Activated naive CD4-positive, alpha-beta T cell (primary cell): ENCODE data around the gene MAST4.
"Not testable (repeated sequence)": the region's sequence is repeated elsewhere in the genome, so short reads cannot be mapped to it uniquely, and the experiment has no call there.

ENCODE experiments used
- DNase-seq, 4 experiments: peaks; one replicate each; lab custom pipeline; 2025; lab: John Stamatoyannopoulos, UW

MAST4 gene

DNA sequence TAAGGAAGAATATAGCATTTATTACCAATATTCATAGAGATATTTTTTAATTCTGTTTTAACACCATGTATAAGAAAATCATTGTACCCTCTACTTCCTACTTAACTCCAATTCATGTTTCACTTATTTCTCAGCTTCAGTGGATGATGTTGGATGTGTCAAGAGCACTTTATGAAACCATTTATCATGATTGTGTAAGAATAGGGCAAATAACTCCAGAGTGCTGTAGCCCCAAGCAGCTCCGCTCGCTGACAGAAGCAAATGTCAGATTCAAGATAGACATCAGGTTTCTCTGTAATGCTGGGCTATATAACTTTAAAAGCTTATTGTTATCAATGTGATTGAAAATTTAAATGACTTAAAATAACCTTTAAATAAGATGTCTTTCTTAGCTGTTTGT, 50.4 kb downstream of the MAST4 start:
- no peak for DNase-seq

GRCh38 chr5:66647146-66647856, 51.1 kb downstream of the MAST4 start:
- DNase-seq = no peak

- no peak for DNase-seq
These were observed 56.6 kb downstream of the MAST4 start for GRCh38 chr5:66652818-66653217.

DNA sequence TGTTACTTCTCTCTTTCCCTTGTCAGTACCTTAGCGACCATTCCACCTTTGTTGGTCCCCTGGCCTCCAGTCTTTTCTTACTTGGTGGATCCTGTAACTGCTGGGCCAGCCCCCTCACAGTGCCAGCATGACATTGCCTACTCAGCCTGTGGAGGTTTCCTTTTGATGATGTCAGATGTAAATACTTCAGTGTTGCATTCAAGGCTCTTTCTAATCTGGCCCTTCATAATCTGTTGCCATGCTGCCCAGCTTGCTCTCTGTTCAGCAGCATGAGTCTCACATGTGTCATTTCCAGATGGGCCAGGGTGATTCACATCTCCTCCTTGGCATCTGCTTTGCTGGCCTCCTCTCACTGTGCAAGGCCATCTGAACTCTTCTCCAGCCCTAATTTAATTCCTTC, 57.1 kb downstream of the MAST4 start:
- DNase-seq = no peak

DNA sequence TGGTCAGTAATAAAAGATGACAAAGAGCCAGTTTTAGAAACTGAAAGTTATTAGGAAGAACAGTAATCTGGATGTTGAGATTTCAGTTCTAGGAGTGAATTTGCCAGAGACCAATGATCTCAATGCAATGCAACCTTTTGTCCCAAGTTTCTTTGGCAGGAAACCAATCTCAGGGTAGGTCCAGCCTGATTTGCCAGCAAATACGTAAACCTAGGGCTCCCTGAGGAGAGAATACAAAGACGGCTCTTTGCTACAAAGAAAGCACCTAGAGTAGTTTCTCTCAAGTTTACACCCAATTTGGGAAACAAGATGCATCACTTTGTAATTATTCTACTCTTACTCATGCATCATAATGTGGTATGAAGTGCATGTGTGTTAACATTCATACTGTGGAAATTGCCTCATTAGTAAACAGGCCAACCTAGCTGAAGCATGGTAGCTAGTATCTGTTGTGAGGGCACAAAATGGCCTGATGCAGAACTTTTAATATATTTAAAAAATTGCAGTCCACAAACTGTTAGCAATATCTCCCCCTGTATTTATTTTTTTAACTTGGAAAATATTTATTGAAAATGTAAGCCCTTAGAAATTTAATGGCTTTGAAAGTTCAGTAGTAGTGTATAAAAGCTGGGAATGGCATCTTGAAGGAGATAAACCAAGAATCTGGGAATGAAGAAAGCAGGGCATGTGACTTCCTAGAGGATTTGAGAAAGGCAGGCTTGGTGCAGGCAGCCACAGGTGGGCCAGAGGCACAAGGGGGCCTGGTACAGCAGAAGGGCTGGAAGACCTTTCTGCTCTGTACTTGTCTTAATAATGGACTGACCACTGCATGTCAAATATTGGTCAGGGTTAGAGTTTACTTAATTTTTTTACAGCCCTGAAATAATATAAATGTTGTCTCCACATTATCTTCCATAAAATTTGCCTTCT, 59.5 kb downstream of the MAST4 start:
- DNase-seq = no peak

DNA sequence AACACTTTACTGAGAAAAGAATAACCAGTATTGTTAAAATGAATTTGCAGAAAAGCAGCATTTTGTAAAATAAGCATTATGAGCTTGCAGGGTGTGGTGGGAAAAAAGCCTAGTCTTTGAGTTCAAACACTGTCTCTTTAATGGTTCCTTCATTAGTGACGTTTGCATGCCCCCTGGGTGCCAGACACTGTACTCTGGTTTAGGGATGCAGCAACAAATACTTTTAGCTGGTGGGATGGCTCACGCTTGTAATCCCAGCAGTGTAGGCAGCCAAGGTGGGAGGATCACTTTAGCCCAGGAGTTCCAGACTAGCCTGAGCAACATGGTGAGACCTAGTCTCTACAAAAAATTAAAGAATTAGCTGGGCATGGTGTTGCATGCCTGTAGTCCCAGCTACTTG, 62.3 kb downstream of the MAST4 start:
- DNase-seq = no peak

DNA sequence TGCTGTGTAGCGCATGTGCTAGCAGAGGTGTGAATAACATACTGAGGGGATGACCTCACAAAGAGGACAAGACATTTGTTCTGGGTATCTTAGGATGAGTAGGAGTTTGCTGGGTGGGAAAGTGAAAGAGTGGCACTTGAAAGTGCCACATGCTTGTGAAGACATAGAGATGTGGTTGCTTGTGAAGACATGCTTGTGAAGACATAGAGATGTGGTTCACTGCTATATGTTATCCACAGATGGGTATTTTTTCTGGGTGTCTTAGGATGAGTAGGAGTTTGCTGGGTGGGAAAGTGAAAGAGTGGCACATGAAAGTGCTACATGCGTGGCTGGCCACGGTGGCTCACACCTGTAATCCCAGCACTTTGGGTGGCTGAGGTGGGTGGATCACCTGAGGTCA, 63.6 kb downstream of the MAST4 start:
- DNase-seq = no peak

- DNase-seq = no peak
These were observed 64.2 kb downstream of the MAST4 start for GRCh38 chr5:66660396-66660795.

DNA sequence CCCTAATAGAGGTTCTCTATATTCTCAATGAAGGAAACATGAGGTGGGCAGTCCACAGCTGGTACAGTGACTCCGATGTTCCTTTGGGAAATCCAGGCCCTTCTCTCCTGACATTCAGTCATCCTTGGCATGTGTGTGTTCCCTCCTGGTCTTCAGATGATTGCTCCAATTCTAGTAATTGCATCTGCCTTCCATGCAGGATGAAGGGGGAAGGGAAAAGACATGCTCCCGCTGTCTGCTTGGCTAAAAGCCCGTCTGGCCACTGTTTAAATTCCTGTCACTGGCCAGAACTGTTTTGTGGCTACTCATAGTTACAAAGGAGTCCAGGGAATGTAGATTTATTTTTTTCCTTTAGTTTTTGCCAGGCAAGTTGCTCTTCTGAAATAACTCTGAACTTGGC, 65.0 kb downstream of the MAST4 start:
- DNase-seq = no peak

DNA sequence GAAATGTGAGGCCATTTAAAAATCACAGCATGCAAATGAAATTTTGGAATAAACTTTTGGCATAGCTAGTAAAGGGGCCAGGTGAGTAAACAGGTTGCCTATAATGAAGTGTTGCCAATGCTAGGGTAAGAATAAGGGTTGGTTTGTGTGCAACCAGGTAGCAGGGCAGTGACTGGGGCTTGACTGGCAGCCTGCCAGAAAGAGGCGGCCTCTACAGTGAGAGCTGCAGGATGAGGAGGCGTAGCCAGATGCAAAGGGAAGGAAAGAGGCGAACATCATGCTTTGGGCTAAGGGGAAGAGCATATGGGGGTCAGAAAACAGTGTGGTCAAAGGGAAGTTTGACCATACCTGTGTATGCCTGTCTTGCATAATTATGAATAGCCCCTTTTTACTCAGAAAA, 70.6 kb downstream of the MAST4 start:
- DNase-seq = no peak

DNA sequence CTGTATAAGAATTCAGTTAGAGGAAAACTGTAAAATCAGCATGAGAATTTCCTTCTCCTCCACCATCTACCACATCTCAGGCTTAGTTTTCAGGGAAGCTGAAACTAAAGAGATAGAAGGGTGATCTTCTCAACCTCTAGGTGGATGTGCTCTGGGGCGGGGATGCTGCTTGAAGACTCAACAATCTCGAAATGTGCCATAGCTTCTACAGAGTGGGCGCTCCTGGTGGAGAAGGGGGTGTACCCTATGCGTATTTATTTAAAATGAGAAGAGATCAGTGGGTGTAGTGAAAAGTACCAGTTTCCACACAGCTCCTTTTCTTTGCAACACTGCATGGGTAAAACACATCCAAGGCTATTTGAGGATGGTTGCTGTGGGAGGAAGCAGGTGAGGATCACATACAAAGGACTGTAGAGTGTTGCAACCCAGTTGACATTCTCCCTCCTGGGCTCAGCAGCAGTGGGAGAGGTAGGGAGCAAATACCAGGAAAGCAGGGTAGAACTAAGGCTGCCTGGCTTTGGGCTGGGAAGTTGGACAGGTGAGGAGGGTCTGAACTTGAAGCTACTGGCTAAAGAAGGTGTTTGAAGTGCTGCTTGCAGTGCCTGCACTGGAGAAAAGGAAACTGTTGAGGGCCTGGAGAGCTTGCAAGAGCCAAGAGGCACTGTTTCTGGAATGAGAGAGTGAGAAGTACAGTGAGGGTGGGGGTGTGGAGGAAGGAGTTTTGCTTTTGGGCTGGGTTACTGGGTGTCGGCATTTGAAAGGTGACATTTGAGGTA, 73.1 kb downstream of the MAST4 start:
- no peak for DNase-seq

- DNase-seq = no peak
These were observed 73.6 kb downstream of the MAST4 start for GRCh38 chr5:66669862-66670195.

GRCh38 chr5:66671305-66671704, 75.1 kb downstream of the MAST4 start:
- no peak for DNase-seq

GRCh38 chr5:66674802-66675201, 78.6 kb downstream of the MAST4 start:
- DNase-seq = no peak

GRCh38 chr5:66675406-66675805, 79.2 kb downstream of the MAST4 start:
- DNase-seq = no peak

DNA sequence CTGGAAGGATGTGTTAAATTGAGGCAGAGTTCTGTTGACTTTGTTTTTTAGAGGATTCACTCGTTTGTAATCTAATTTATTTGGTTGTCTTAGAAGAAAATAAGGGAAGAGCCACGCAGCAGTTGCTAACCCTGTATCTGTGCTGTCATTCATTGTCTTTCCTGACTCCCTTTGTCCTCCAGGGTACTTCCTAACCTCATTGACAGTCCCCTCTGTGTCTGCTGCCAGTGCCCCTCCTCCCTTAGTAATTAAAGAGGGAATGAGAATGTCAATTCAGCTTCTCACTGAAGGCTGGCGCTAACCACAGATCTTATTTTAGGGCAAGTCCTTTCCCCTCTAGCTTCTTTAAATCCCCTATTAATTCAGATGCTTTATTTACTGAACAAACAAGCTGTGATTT, 84.0 kb downstream of the MAST4 start:
- no peak for DNase-seq

DNA sequence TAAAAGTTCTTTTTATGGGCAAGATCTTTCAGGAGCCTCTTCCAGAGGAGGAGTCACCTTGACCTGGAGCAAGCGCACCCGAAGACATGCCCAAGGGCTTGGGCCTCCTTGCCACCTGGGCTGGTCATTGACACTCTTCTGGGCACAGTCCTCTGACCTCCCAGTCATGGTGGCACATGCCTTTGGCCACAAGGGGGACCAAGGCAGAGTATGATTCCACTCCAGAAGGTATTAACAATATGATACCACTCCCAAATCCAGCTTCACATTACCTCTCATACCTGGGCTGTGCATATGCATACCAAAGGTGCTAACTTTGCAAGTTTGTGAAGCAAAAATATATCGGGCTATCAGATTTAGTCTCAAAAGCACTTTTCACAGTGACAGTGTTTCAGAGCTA, 84.6 kb downstream of the MAST4 start:
- DNase-seq = no peak

GRCh38 chr5:66684663-66685062, 88.5 kb downstream of the MAST4 start:
- no peak for DNase-seq

- no peak for DNase-seq
These were observed 93.5 kb downstream of the MAST4 start for GRCh38 chr5:66689522-66690220.

GRCh38 chr5:66694036-66694435, 97.8 kb downstream of the MAST4 start:
- DNase-seq = no peak

GRCh38 chr5:66695840-66696239, 99.6 kb downstream of the MAST4 start:
- DNase-seq = not testable (repeated sequence)
